Cerebellar cortex (tissue), 1 donor: ENCODE measurements around the gene FLOT1.

Experiments used
- DNase-seq: peaks from one replicate; pipeline ENCODE4 v3.0.0-alpha.2; 2015; ENCODE audit warnings: low spot score

Gene FLOT1

GRCh38 chr6:30679765-30680535 lies 62.5 kb downstream of the FLOT1 start:
- DNase-seq, result peak; percentile 44

- DNase-seq, result peak; percentile 83
Measured at GRCh38 chr6:30678964-30679726, 63.3 kb downstream of the FLOT1 start.
